A673 (cell line): Measurements from ENCODE around the gene SRGAP1.

Experiments used
- EZH2 ChIP-seq: fragments of 200-600 bp; sonication (generic); IDR thresholded peaks from 2 replicates; pipeline ENCODE4 v1.6.1; 2017; ENCODE audit warnings: borderline replicate concordance, low read depth, mild to moderate bottlenecking, mixed read lengths, antibody characterized with exemption, low read length; ENCODE audit not compliant: poor library complexity, severe bottlenecking
- TF ChIP-seq, protein P1 (sequence below): fragments of 300-800, 200-600 bp; sonication (generic); conservative IDR thresholded peaks from 2 replicates; pipeline ENCODE4 v1.5.1; 2017; ENCODE audit warnings: low read depth, mild to moderate bottlenecking, antibody characterized with exemption, low read length, moderate library complexity, mixed read lengths

DNA sequence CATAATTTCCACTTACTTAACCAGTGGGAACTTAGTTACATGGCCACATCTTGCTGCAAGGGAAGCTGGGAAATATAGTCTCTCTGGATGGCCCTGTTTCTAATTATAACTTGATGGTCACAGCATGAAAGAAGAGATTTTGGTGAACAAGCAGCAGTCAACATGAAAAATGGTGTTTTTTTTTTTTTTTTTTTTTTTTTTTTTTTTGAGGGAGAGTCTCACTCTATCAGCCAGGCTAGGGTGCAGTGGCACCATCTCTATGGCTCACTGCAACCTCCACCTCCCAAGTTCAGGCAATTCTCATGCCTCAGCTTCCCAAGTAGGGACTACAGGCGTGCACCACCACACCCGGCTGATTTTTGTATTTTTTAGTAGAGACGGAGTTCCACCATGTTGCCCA lies 10.8 kb downstream of the SRGAP1 start:
- TF ChIP-seq, protein P1, sequence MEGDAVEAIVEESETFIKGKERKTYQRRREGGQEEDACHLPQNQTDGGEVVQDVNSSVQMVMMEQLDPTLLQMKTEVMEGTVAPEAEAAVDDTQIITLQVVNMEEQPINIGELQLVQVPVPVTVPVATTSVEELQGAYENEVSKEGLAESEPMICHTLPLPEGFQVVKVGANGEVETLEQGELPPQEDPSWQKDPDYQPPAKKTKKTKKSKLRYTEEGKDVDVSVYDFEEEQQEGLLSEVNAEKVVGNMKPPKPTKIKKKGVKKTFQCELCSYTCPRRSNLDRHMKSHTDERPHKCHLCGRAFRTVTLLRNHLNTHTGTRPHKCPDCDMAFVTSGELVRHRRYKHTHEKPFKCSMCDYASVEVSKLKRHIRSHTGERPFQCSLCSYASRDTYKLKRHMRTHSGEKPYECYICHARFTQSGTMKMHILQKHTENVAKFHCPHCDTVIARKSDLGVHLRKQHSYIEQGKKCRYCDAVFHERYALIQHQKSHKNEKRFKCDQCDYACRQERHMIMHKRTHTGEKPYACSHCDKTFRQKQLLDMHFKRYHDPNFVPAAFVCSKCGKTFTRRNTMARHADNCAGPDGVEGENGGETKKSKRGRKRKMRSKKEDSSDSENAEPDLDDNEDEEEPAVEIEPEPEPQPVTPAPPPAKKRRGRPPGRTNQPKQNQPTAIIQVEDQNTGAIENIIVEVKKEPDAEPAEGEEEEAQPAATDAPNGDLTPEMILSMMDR, result no peak
- TF ChIP-seq EZH2, result no peak
